Dendritic cell treated with granulocyte-macrophage colony-stimulating factor and Interleukin-4, amounts not matched to agents 40 ng/mL and 50 ng/mL, for 4 days (primary cell): Measurements from ENCODE around the gene TEX264.
A peak's percentile ranks its signal among the peaks of the same experiment; 100 is the strongest.

Experiments
- H3K27ac Mint-ChIP-seq: one replicate; pipeline ENCODE4 v1.8.0; 2022; ENCODE audit warnings: mild to moderate bottlenecking, mixed read lengths
- H3K27me3 Mint-ChIP-seq: one replicate; pipeline ENCODE4 v1.8.0; 2022; ENCODE audit warnings: mild to moderate bottlenecking, mixed read lengths
- H3K36me3 Mint-ChIP-seq: one replicate; pipeline ENCODE4 v1.8.0; 2022; ENCODE audit warnings: low read depth, mixed read lengths
- H3K4me1 Mint-ChIP-seq: one replicate; pipeline ENCODE4 v1.8.0; 2022; ENCODE audit warnings: low read depth, mixed read lengths
- H3K4me3 Mint-ChIP-seq: one replicate; pipeline ENCODE4 v1.8.0; 2022; ENCODE audit warnings: mild to moderate bottlenecking, moderate library complexity, mixed read lengths
- H3K9me3 Mint-ChIP-seq: one replicate; pipeline ENCODE4 v1.8.0; 2022; ENCODE audit warnings: mixed read lengths
- intact Hi-C: fragments of 100-400 bp; cut with micrococcal nuclease; formaldehyde crosslinking; loops from one replicate; pipeline ENCODE4 v1.15.0; 2022

Gene TEX264

GRCh38 chr3:51668756-51669155, 2.3 kb upstream of the TEX264 start:
- intact Hi-C loops = loop anchor here (1.0 to 2.0 kb wide), 2 partner anchors 14 to 166 kb away; no protein-coding TSS in a partner anchor
- no peaks in the 10 kb centered on the region for H3K27me3 Mint-ChIP-seq
- peaks cover 71% of the 10 kb centered on the region for H3K4me1 Mint-ChIP-seq
- no peaks in the 10 kb centered on the region for H3K9me3 Mint-ChIP-seq
- H3K27ac Mint-ChIP-seq = peak overlapping the region; percentile 89
- H3K36me3 Mint-ChIP-seq = peaks cover 34% of the 10 kb centered on the region
- H3K4me3 Mint-ChIP-seq = peak overlapping the region; percentile 57

GRCh38 chr3:51669241-51670052, 1.6 kb upstream of the TEX264 start:
- H3K36me3 Mint-ChIP-seq = peaks cover 34% of the 10 kb centered on the region
- intact Hi-C loops = loop anchor here (1.0 to 2.0 kb wide), 2 partner anchors 13 to 167 kb away; no protein-coding TSS in a partner anchor
- H3K4me1 Mint-ChIP-seq = peaks cover 78% of the 10 kb centered on the region
- H3K27ac Mint-ChIP-seq = peak overlapping the region; percentile 89
- no peaks in the 10 kb centered on the region for H3K27me3 Mint-ChIP-seq
- H3K9me3 Mint-ChIP-seq = no peaks in the 10 kb centered on the region
- H3K4me3 Mint-ChIP-seq = peak overlapping the region; percentile 66

- H3K27me3 Mint-ChIP-seq = no peaks in the 10 kb centered on the region
- intact Hi-C loops = no loop called here
- H3K9me3 Mint-ChIP-seq = no peaks in the 10 kb centered on the region
- H3K27ac Mint-ChIP-seq = peak overlapping the region; percentile 89
- H3K4me1 Mint-ChIP-seq = peaks cover 86% of the 10 kb centered on the region
- H3K36me3 Mint-ChIP-seq = peaks cover 38% of the 10 kb centered on the region
- H3K4me3 Mint-ChIP-seq = peak overlapping the region; percentile 66
These were observed 814 bp upstream of the TEX264 start for GRCh38 chr3:51670053-51670822.

- Mint-ChIP-seq H3K27me3 (no peaks in the 10 kb centered on the region), H3K9me3 (no peaks in the 10 kb centered on the region), H3K27ac (peak overlapping the region; percentile 89), H3K4me1 (peaks cover 91% of the 10 kb centered on the region), H3K4me3 (peak overlapping the region; percentile 88), H3K36me3 (peaks cover 55% of the 10 kb centered on the region)
- intact Hi-C loops = no loop called here
These were observed 853 bp downstream of the TEX264 start for GRCh38 chr3:51671734-51672475.

GRCh38 chr3:51673181-51673801, 2.2 kb downstream of the TEX264 start:
- Mint-ChIP-seq H3K4me3 (no peak overlapping the region), H3K27me3 (no peaks in the 10 kb centered on the region), H3K27ac (peak overlapping the region; percentile 40), H3K9me3 (no peaks in the 10 kb centered on the region), H3K36me3 (peaks cover 59% of the 10 kb centered on the region), H3K4me1 (peaks cover 86% of the 10 kb centered on the region)
- intact Hi-C loops = no loop called here

- Mint-ChIP-seq H3K9me3 (no peaks in the 10 kb centered on the region), H3K27ac (peak overlapping the region; percentile 40), H3K27me3 (no peaks in the 10 kb centered on the region), H3K4me1 (peaks cover 86% of the 10 kb centered on the region), H3K36me3 (peaks cover 66% of the 10 kb centered on the region), H3K4me3 (no peak overlapping the region)
- intact Hi-C loops = no loop called here
These were observed 3.0 kb downstream of the TEX264 start for GRCh38 chr3:51673802-51674654.

- H3K27ac Mint-ChIP-seq = no peak overlapping the region
- intact Hi-C loops = no loop called here
- H3K36me3 Mint-ChIP-seq = peaks cover 74% of the 10 kb centered on the region
These were observed 4.2 kb downstream of the TEX264 start for GRCh38 chr3:51675201-51675611.

GRCh38 chr3:51676102-51676640, 5.1 kb downstream of the TEX264 start:
- Mint-ChIP-seq H3K27ac (peak overlapping the region; percentile 6), H3K4me1 (peaks cover 87% of the 10 kb centered on the region), H3K4me3 (no peak overlapping the region), H3K27me3 (no peaks in the 10 kb centered on the region), H3K9me3 (no peaks in the 10 kb centered on the region), H3K36me3 (peaks cover 74% of the 10 kb centered on the region)
- intact Hi-C loops = no loop called here

More at GRCh38 chr3:51675201-51675611, 4.2 kb downstream of the TEX264 start:
- Mint-ChIP-seq H3K4me1 (peaks cover 84% of the 10 kb centered on the region), H3K27me3 (no peaks in the 10 kb centered on the region), H3K9me3 (no peaks in the 10 kb centered on the region), H3K4me3 (no peak overlapping the region)

- Mint-ChIP-seq H3K4me3 (no peak overlapping the region), H3K27ac (no peak overlapping the region), H3K4me1 (peaks cover 90% of the 10 kb centered on the region), H3K9me3 (no peaks in the 10 kb centered on the region), H3K36me3 (peaks cover 67% of the 10 kb centered on the region), H3K27me3 (no peaks in the 10 kb centered on the region)
- intact Hi-C loops = no loop called here
These were observed 6.3 kb downstream of the TEX264 start for GRCh38 chr3:51677358-51677757.

- Mint-ChIP-seq H3K4me3 (no peak overlapping the region), H3K9me3 (no peaks in the 10 kb centered on the region), H3K27me3 (no peaks in the 10 kb centered on the region), H3K4me1 (peaks cover 90% of the 10 kb centered on the region), H3K27ac (no peak overlapping the region), H3K36me3 (peaks cover 75% of the 10 kb centered on the region)
- intact Hi-C loops = no loop called here
These were observed 7.1 kb downstream of the TEX264 start for GRCh38 chr3:51678186-51678585.

GRCh38 chr3:51678641-51679040, 7.6 kb downstream of the TEX264 start:
- peaks cover 88% of the 10 kb centered on the region for H3K4me1 Mint-ChIP-seq

GRCh38 chr3:51679318-51679717, 8.3 kb downstream of the TEX264 start:
- Mint-ChIP-seq H3K4me3 (no peak overlapping the region), H3K27ac (no peak overlapping the region), H3K27me3 (no peaks in the 10 kb centered on the region), H3K9me3 (no peaks in the 10 kb centered on the region), H3K4me1 (peaks cover 88% of the 10 kb centered on the region), H3K36me3 (peaks cover 79% of the 10 kb centered on the region)
- intact Hi-C loops = no loop called here

More at GRCh38 chr3:51678641-51679040, 7.6 kb downstream of the TEX264 start:
- intact Hi-C loops = no loop called here
- no peaks in the 10 kb centered on the region for H3K9me3 Mint-ChIP-seq
- H3K4me3 Mint-ChIP-seq = no peak overlapping the region
- peaks cover 79% of the 10 kb centered on the region for H3K36me3 Mint-ChIP-seq
- H3K27me3 Mint-ChIP-seq = no peaks in the 10 kb centered on the region
- H3K27ac Mint-ChIP-seq = no peak overlapping the region
